Ascending aorta (tissue), 2 donors: Measurements from ENCODE around the gene PTRHD1. TPM values are rescaled to one million over a fixed set of nuclear protein-coding genes. Genes with fewer than 3 reads are reported as not detected.

Experiments
- DNase-seq, 2 donors: peaks; one replicate each; pipeline ENCODE4 v3.0.0-alpha.2; 2019; ENCODE audit warnings: low spot score in 2 of 2
- H3K27ac ChIP-seq, 2 donors: fragments of 200-600 bp; sonication (generic); one replicate each; pipeline ENCODE4 v1.5.1; 2016 to 2017; ENCODE audit warnings: mild to moderate bottlenecking in 1 of 2
- H3K27me3 ChIP-seq: fragments of 200-600 bp; sonication (generic); one replicate; pipeline ENCODE4 v1.5.1; 2017
- H3K36me3 ChIP-seq, 2 donors: fragments of 200-600 bp; sonication (generic); one replicate each; pipeline ENCODE4 v1.5.1; 2016
- H3K4me1 ChIP-seq, 2 donors: fragments of 200-600 bp; sonication (generic); one replicate each; pipeline ENCODE4 v1.5.1; 2016 to 2017; ENCODE audit warnings: mild to moderate bottlenecking in 1 of 2
- H3K4me3 ChIP-seq, 2 donors: fragments of 200-600 bp; sonication (generic); one replicate each; pipeline ENCODE4 v1.5.1; 2016 to 2017; ENCODE audit warnings: mild to moderate bottlenecking in 1 of 2
- H3K9me3 ChIP-seq, 2 donors: fragments of 200-600 bp; sonication (generic); one replicate each; pipeline ENCODE4 v1.5.1; 2016
- CTCF ChIP-seq, 3 experiments: fragments of 200-600 bp in 2 of 3; fragments of 450-650 bp in 1 of 3; sonication (generic) in 2 of 3; IDR thresholded peaks; one replicate each; pipeline ENCODE4 v1.5.1; 2016 to 2019; ENCODE audit warnings: antibody characterized with exemption in 3 of 3, mild to moderate bottlenecking in 1 of 3, moderate library complexity in 1 of 3
- intact Hi-C: fragments of 100-400 bp; cut with DNase I; formaldehyde crosslinking; loops from one replicate; pipeline ENCODE4 v1.15.1; 2023
- total RNA-seq: library from RNA; depleted of rRNA; stranded (reverse); fragments of >200 nt; gene quantifications from one replicate; pipeline ENCODE4 v1.1.0, GENCODE V29; 2016

PTRHD1 gene
- total RNA-seq, 1 donor from 2014 or later, result 18.8 TPM

GRCh38 chr2:24740142-24740541 is 53.0 kb downstream of the PTRHD1 start:
- intact Hi-C loops, result no loop called here
- no peaks in the 10 kb centered on the region for H3K9me3 ChIP-seq
- no peak for DNase-seq
- H3K4me3 ChIP-seq, result no peak overlapping the region
- TF ChIP-seq CTCF (IDR thresholded peaks at IDR 0.05), result no peak
- H3K27ac ChIP-seq, result no peak overlapping the region
- peaks cover 11 to 20% of the 10 kb centered on the region in 2 donors for H3K36me3 ChIP-seq
- no peaks in the 10 kb centered on the region for H3K4me1 ChIP-seq
- no peaks in the 10 kb centered on the region for H3K27me3 ChIP-seq

Other genes starting within 250 kb of the PTRHD1 start
- gene CENPO, start within 50 bp of the PTRHD1 start, total RNA-seq, result not detected
- 140 TPM for gene ADCY3, start 126.8 kb upstream of the PTRHD1 start, total RNA-seq
- 3.6 TPM for gene DNAJC27, start 178.6 kb upstream of the PTRHD1 start, total RNA-seq
- 0.32 TPM for gene EFR3B, start 248.7 kb upstream of the PTRHD1 start, total RNA-seq